WTC11 (cell line): ENCODE results near the gene SNX5. TPM values are rescaled to one million over a fixed set of nuclear protein-coding genes. Genes with fewer than 3 reads are reported as not detected.

Source experiments
- ATAC-seq: fragments of 200-7000 bp; cut with Tn5 transposase; 2 replicates; pipeline ENCODE4 v1.10.0; 2021; ENCODE audit warnings: mild to moderate bottlenecking, moderate library complexity
- CTCF ChIA-PET: fragments of 300-600 bp; sonication (Branson Sonifier 250); formaldehyde crosslinking; loops from one replicate; lab custom pipeline; 2021; ENCODE audit warnings: antibody characterized with exemption; lab: Charles Lee
- POLR2A ChIA-PET: fragments of 350-600 bp; sonication (Branson Sonifier 250); formaldehyde crosslinking; loops from one replicate; lab custom pipeline; 2021; ENCODE audit warnings: antibody characterized with exemption; lab: Charles Lee
- DNase-seq: peaks from one replicate; pipeline ENCODE4 v3.0.0; 2021; ENCODE audit warnings: low spot score
- H3K27ac Mint-ChIP-seq: 2 replicates; pipeline ENCODE4 v1.8.0; 2021; ENCODE audit warnings: mixed read lengths
- H3K27me3 Mint-ChIP-seq: 2 replicates; pipeline ENCODE4 v1.8.0; 2021; ENCODE audit warnings: low read depth, mild to moderate bottlenecking, moderate library complexity, mixed read lengths
- H3K36me3 Mint-ChIP-seq: 2 replicates; pipeline ENCODE4 v1.8.0; 2021; ENCODE audit warnings: mixed read lengths
- H3K4me1 Mint-ChIP-seq: 2 replicates; pipeline ENCODE4 v1.8.0; 2022; ENCODE audit warnings: mixed read lengths
- H3K4me3 Mint-ChIP-seq: 2 replicates; pipeline ENCODE4 v1.8.0; 2021; ENCODE audit warnings: mild to moderate bottlenecking, moderate library complexity, mixed read lengths
- H3K9me3 Mint-ChIP-seq: 2 replicates; pipeline ENCODE4 v1.8.0; 2021; ENCODE audit warnings: mixed read lengths
- ATF1 ChIP-seq: sonication (generic); formaldehyde crosslinking; IDR thresholded peaks from 2 replicates; pipeline ENCODE4 v1.8.1; 2023; ENCODE audit warnings: mild to moderate bottlenecking, moderate library complexity, missing genetic modification reagents
- CBFB ChIP-seq: sonication (generic); formaldehyde crosslinking; IDR thresholded peaks from 2 replicates; pipeline ENCODE4 v1.8.1; 2022; ENCODE audit warnings: mild to moderate bottlenecking, low read depth, missing genetic modification reagents
- GRHL2 ChIP-seq: fragments of 250-450 bp; sonication (Bioruptor Pico); IDR thresholded peaks from 2 replicates; pipeline ENCODE4 v1.8.0; 2022; ENCODE audit warnings: mild to moderate bottlenecking, moderate library complexity; ENCODE audit not compliant: insufficient replicate concordance, severe bottlenecking
- GTF2I ChIP-seq: fragments of 250-450 bp; sonication (Bioruptor Pico); conservative IDR thresholded peaks from 2 replicates; pipeline ENCODE4 v1.4.0; 2021; ENCODE audit warnings: mild to moderate bottlenecking
- HMGA2 ChIP-seq: fragments of 250-450 bp; sonication (Bioruptor Pico); IDR thresholded peaks from 2 replicates; pipeline ENCODE4 v1.4.0; 2021; ENCODE audit warnings: mild to moderate bottlenecking, moderate library complexity
- JAZF1 ChIP-seq: fragments of 250-450 bp; sonication (Bioruptor Pico); IDR thresholded peaks from 2 replicates; pipeline ENCODE4 v1.9.0; 2021; ENCODE audit warnings: moderate library complexity, mild to moderate bottlenecking, inconsistent platforms
- JUN ChIP-seq: sonication (generic); formaldehyde crosslinking; IDR thresholded peaks from 2 replicates; pipeline ENCODE4 v1.8.0; 2023; ENCODE audit warnings: mild to moderate bottlenecking, missing genetic modification reagents
- NFATC4 ChIP-seq: fragments of 250-450 bp; sonication (Bioruptor Pico); IDR thresholded peaks from 2 replicates; pipeline ENCODE4 v1.9.0; 2021; ENCODE audit warnings: mild to moderate bottlenecking
- PRDM15 ChIP-seq: sonication (generic); formaldehyde crosslinking; IDR thresholded peaks from 2 replicates; pipeline ENCODE4 v1.8.0; 2022; ENCODE audit warnings: missing genetic modification reagents
- PRRX2 ChIP-seq: fragments of 250-450 bp; sonication (Bioruptor Pico); IDR thresholded peaks from 2 replicates; pipeline ENCODE4 v1.8.0; 2021; ENCODE audit warnings: mild to moderate bottlenecking
- SMAD3 ChIP-seq: sonication (generic); formaldehyde crosslinking; IDR thresholded peaks from 2 replicates; pipeline ENCODE4 v1.8.0; 2022; ENCODE audit warnings: missing genetic modification reagents, mild to moderate bottlenecking, borderline replicate concordance
- SOX15 ChIP-seq: fragments of 250-450 bp; sonication (Bioruptor Pico); IDR thresholded peaks from 2 replicates; pipeline ENCODE4 v1.9.0; 2021; ENCODE audit warnings: mild to moderate bottlenecking
- USF1 ChIP-seq: sonication (generic); formaldehyde crosslinking; IDR thresholded peaks from 2 replicates; pipeline ENCODE4 v1.8.0; 2022; ENCODE audit warnings: mild to moderate bottlenecking, missing genetic modification reagents
- ZMAT4 ChIP-seq: fragments of 250-450 bp; sonication (Bioruptor Pico); IDR thresholded peaks from 2 replicates; pipeline ENCODE4 v1.9.0; 2021; ENCODE audit warnings: mild to moderate bottlenecking
- ZNF219 ChIP-seq: sonication (generic); formaldehyde crosslinking; IDR thresholded peaks from 2 replicates; pipeline ENCODE4 v1.8.0; 2023; ENCODE audit warnings: missing genetic modification reagents, mild to moderate bottlenecking, borderline replicate concordance
- total RNA-seq: library from RNA; stranded (reverse); gene quantifications from 3 replicates; pipeline ENCODE4 v1.2.3, GENCODE V29; 2021
- TF ChIP-seq, protein P1 (sequence below): sonication (generic); formaldehyde crosslinking; IDR thresholded peaks from 2 replicates; pipeline ENCODE4 v1.8.0; 2022; ENCODE audit warnings: mild to moderate bottlenecking, missing genetic modification reagents
- TF ChIP-seq, protein P2 (sequence below): fragments of 250-450 bp; sonication (Bioruptor Pico); conservative IDR thresholded peaks from 2 replicates; pipeline ENCODE4 v1.9.0; 2021; ENCODE audit warnings: mild to moderate bottlenecking
- TF ChIP-seq, protein P3 (sequence below): sonication (generic); formaldehyde crosslinking; IDR thresholded peaks from 2 replicates; pipeline ENCODE4 v1.8.1; 2022; ENCODE audit warnings: low read depth, mild to moderate bottlenecking, moderate library complexity, missing genetic modification reagents, borderline replicate concordance
- TF ChIP-seq, protein P4 (sequence below): sonication (generic); formaldehyde crosslinking; IDR thresholded peaks from 2 replicates; pipeline ENCODE4 v1.8.0; 2023; ENCODE audit warnings: missing genetic modification reagents, mild to moderate bottlenecking, borderline replicate concordance
- TF ChIP-seq, protein P5 (sequence below): sonication (generic); formaldehyde crosslinking; IDR thresholded peaks from 2 replicates; pipeline ENCODE4 v1.8.1; 2022; ENCODE audit warnings: mild to moderate bottlenecking, missing genetic modification reagents, moderate library complexity, borderline replicate concordance

Gene SNX5
- total RNA-seq, 1 experiment from 2014 or later, result 192 TPM

DNA sequence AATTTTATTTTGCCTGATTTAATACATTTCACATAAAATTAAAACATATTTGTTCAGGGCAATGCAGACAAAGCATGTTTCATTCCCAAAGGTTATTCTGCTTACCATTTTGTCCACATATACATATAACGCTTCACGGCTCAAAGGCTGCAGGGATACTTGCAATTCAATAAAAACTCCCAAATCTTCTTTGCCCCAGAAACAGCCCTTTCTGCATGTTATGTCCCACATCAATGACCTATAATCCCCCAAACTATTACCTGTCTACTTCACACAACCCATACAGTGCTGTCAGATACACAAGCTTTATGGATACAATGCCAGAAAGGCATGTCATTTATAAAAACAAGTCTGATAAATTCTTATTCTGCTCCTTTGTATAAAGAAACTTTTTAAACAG lies 20.2 kb downstream of the SNX5 start:
- Mint-ChIP-seq H3K36me3 (peaks cover 100% of the 10 kb centered on the region), H3K4me1 (peaks cover 11% of the 10 kb centered on the region), H3K27ac (0 out of 2 replicates have a peak overlapping the region, but pooled peaks have one; percentile 16), H3K27me3 (no peaks in the 10 kb centered on the region), H3K4me3 (no peak overlapping the region), H3K9me3 (no peaks in the 10 kb centered on the region)
- TF ChIP-seq HMGA2 (CRISPR knock-in tag), result no peak
- TF ChIP-seq, protein P1, sequence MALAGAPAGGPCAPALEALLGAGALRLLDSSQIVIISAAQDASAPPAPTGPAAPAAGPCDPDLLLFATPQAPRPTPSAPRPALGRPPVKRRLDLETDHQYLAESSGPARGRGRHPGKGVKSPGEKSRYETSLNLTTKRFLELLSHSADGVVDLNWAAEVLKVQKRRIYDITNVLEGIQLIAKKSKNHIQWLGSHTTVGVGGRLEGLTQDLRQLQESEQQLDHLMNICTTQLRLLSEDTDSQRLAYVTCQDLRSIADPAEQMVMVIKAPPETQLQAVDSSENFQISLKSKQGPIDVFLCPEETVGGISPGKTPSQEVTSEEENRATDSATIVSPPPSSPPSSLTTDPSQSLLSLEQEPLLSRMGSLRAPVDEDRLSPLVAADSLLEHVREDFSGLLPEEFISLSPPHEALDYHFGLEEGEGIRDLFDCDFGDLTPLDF (CRISPR knock-in tag), result no peak
- no peak for TF ChIP-seq JUN (CRISPR knock-in tag)
- TF ChIP-seq CBFB (CRISPR knock-in tag), result no peak
- TF ChIP-seq GRHL2 (CRISPR knock-in tag), result no peak
- TF ChIP-seq, protein P2, sequence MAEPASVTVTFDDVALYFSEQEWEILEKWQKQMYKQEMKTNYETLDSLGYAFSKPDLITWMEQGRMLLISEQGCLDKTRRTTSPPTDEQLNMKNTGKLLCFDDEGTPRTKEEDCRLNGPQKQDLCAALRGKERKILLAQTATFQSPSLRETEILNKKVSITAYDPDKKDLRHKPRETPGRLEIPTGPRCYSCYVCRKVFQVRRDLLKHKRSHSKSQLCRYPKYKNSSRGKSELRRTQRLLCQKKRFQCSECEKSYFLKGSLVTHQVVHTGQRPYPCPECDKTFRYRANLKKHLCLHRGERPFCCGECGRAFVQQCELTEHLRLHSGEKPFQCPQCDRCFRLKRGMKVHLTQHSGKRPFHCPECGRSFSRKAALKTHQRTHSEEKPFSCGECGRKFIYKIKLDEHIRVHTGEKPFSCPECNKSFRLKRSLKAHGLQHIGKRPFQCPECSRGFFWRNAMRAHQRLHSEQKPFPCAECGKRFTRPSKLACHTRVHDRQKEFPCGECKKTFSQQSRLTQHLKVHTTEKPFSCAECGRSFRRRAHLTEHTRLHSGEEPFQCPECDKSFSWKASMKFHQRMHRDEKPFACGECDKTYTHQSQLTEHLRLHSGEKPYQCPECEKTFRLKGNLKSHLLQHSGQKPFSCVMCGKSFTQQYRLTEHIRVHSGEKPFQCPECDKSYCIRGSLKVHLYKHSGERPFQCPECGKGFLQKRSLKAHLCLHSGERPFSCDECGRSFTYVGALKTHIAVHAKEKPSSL, result no peak
- no peak for TF ChIP-seq ZNF219 (CRISPR knock-in tag)
- TF ChIP-seq NFATC4 (CRISPR knock-in tag), result no peak
- TF ChIP-seq ATF1 (CRISPR knock-in tag), result no peak
- TF ChIP-seq JAZF1 (CRISPR knock-in tag), result no peak
- TF ChIP-seq, protein P3, sequence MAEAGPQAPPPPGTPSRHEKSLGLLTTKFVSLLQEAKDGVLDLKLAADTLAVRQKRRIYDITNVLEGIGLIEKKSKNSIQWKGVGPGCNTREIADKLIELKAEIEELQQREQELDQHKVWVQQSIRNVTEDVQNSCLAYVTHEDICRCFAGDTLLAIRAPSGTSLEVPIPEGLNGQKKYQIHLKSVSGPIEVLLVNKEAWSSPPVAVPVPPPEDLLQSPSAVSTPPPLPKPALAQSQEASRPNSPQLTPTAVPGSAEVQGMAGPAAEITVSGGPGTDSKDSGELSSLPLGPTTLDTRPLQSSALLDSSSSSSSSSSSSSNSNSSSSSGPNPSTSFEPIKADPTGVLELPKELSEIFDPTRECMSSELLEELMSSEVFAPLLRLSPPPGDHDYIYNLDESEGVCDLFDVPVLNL (CRISPR knock-in tag), result no peak
- TF ChIP-seq USF1, result no peak
- TF ChIP-seq, protein P4, sequence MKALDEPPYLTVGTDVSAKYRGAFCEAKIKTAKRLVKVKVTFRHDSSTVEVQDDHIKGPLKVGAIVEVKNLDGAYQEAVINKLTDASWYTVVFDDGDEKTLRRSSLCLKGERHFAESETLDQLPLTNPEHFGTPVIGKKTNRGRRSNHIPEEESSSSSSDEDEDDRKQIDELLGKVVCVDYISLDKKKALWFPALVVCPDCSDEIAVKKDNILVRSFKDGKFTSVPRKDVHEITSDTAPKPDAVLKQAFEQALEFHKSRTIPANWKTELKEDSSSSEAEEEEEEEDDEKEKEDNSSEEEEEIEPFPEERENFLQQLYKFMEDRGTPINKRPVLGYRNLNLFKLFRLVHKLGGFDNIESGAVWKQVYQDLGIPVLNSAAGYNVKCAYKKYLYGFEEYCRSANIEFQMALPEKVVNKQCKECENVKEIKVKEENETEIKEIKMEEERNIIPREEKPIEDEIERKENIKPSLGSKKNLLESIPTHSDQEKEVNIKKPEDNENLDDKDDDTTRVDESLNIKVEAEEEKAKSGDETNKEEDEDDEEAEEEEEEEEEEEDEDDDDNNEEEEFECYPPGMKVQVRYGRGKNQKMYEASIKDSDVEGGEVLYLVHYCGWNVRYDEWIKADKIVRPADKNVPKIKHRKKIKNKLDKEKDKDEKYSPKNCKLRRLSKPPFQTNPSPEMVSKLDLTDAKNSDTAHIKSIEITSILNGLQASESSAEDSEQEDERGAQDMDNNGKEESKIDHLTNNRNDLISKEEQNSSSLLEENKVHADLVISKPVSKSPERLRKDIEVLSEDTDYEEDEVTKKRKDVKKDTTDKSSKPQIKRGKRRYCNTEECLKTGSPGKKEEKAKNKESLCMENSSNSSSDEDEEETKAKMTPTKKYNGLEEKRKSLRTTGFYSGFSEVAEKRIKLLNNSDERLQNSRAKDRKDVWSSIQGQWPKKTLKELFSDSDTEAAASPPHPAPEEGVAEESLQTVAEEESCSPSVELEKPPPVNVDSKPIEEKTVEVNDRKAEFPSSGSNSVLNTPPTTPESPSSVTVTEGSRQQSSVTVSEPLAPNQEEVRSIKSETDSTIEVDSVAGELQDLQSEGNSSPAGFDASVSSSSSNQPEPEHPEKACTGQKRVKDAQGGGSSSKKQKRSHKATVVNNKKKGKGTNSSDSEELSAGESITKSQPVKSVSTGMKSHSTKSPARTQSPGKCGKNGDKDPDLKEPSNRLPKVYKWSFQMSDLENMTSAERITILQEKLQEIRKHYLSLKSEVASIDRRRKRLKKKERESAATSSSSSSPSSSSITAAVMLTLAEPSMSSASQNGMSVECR (CRISPR knock-in tag), result no peak
- no peak for TF ChIP-seq PRDM15 (CRISPR knock-in tag)
- no peak for TF ChIP-seq PRRX2 (CRISPR knock-in tag)
- TF ChIP-seq SOX15 (CRISPR knock-in tag), result no peak
- no peak for TF ChIP-seq ZMAT4 (CRISPR knock-in tag)
- TF ChIP-seq, protein P5, sequence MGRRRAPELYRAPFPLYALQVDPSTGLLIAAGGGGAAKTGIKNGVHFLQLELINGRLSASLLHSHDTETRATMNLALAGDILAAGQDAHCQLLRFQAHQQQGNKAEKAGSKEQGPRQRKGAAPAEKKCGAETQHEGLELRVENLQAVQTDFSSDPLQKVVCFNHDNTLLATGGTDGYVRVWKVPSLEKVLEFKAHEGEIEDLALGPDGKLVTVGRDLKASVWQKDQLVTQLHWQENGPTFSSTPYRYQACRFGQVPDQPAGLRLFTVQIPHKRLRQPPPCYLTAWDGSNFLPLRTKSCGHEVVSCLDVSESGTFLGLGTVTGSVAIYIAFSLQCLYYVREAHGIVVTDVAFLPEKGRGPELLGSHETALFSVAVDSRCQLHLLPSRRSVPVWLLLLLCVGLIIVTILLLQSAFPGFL, result no peak
- TF ChIP-seq GTF2I (CRISPR knock-in tag), result no peak
- no peak for TF ChIP-seq SMAD3
- ATAC-seq (no peak), DNase-seq (no peak)
- ChIA-PET POLR2A (no interaction called here), CTCF (interaction anchor here (1.5 kb wide), 1 partner anchor 9 kb away, joined by 4 read pairs; no protein-coding TSS in a partner anchor)
